SK-N-SH (cell line): Measurements from ENCODE around the gene CYP26B1. TPM values are rescaled to one million over a fixed set of nuclear protein-coding genes. Genes with fewer than 3 reads are reported as not detected.
A peak's percentile ranks its signal among the peaks of the same experiment; 100 is the strongest.

Source experiments
- CTCF ChIA-PET: fragments of 300-600, 350-600 bp; formaldehyde crosslinking; extraction: SDS; loops from one replicate; lab custom pipeline; 2021; lab: Yijun Ruan, JAX
- POLR2A ChIA-PET: fragments of 350-600 bp; sonication (Branson Sonifier 250); formaldehyde crosslinking; extraction: SDS; loops from one replicate; lab custom pipeline; 2020; ENCODE audit warnings: antibody characterized with exemption, inconsistent platforms; lab: Yijun Ruan, JAX
- DNase-seq: peaks from one replicate; pipeline ENCODE4 v3.0.0; 2012
- H2AFZ ChIP-seq: fragments of 200-600 bp; sonication (generic); 2 replicates; pipeline ENCODE4 v1.8.1; 2016; ENCODE audit warnings: antibody characterized with exemption, mild to moderate bottlenecking, low read depth
- H3F3A ChIP-seq: fragments of 200-600 bp; sonication (generic); replicated peaks from 2 replicates; pipeline ENCODE3; 2016; ENCODE audit warnings: antibody characterized with exemption, mild to moderate bottlenecking; ENCODE audit not compliant: insufficient read depth
- H3K27ac ChIP-seq, 2 experiments: fragments of 200-500 bp in 1 of 2; fragments of 200-600 bp in 1 of 2; sonication (Bioruptor generic) in 1 of 2; sonication (generic), shearing (Covaris generic) in 1 of 2; 2 replicates each; pipeline versions ENCODE4 v1.5.1 to v1.6.1; 2014 to 2016; ENCODE audit warnings: low read depth in 2 of 2, inconsistent platforms in 1 of 2, low read length in 1 of 2, mild to moderate bottlenecking in 1 of 2, mixed read lengths in 1 of 2
- H3K27me3 ChIP-seq: fragments of 200-600 bp; sonication (generic), shearing (Covaris generic); 2 replicates; pipeline ENCODE4 v1.6.1; 2016; ENCODE audit warnings: mixed run types; ENCODE audit not compliant: insufficient read depth
- H3K36me3 ChIP-seq, 2 experiments: fragments of 200-500 bp in 1 of 2; fragments of 200-600 bp in 1 of 2; sonication (Bioruptor generic) in 1 of 2; sonication (generic) in 1 of 2; replicated peaks in 1 of 2; 2 replicates each; pipeline versions ENCODE3 to v1.5.1; 2014 to 2016; ENCODE audit warnings: low read length in 1 of 2, mild to moderate bottlenecking in 1 of 2; ENCODE audit not compliant: insufficient read depth in 2 of 2, control insufficient read depth in 1 of 2
- H3K4me1 ChIP-seq, 2 experiments: fragments of 200-500 bp in 1 of 2; fragments of 200-600 bp in 1 of 2; sonication (Bioruptor generic) in 1 of 2; sonication (generic), shearing (Covaris generic) in 1 of 2; 2 replicates each; pipeline versions ENCODE4 v1.5.1 to v1.6.1; 2014 to 2016; ENCODE audit warnings: low read depth in 1 of 2, low read length in 1 of 2, mixed run types in 1 of 2; ENCODE audit not compliant: insufficient read depth in 2 of 2, control insufficient read depth in 1 of 2
- H3K4me2 ChIP-seq: fragments of 200-600 bp; sonication (generic), shearing (Covaris generic); 2 replicates; pipeline ENCODE4 v1.6.1; 2017; ENCODE audit warnings: mixed run types
- H3K4me3 ChIP-seq, 2 experiments: fragments of 200-500 bp in 1 of 2; fragments of 200-600 bp in 1 of 2; sonication (Bioruptor generic) in 1 of 2; sonication (generic), shearing (Covaris generic) in 1 of 2; 2 replicates each; pipeline versions ENCODE4 v1.5.1 to v1.8.1; 2014 to 2016; ENCODE audit warnings: low read depth in 2 of 2, inconsistent platforms in 1 of 2, low read length in 1 of 2, mild to moderate bottlenecking in 1 of 2, mixed read lengths in 1 of 2, moderate library complexity in 1 of 2
- H3K79me2 ChIP-seq: fragments of 200-600 bp; sonication (generic); 2 replicates; pipeline ENCODE4 v1.8.1; 2017; ENCODE audit warnings: mild to moderate bottlenecking; ENCODE audit not compliant: insufficient read depth
- H3K9ac ChIP-seq: fragments of 200-600 bp; sonication (generic); 2 replicates; pipeline ENCODE4 v1.6.1; 2017; ENCODE audit warnings: mixed run types
- H3K9me2 ChIP-seq: fragments of 200-600 bp; sonication (generic); 2 replicates; pipeline ENCODE4 v1.6.1; 2017; ENCODE audit warnings: mixed run types
- H3K9me3 ChIP-seq: fragments of 200-600 bp; sonication (generic); 2 replicates; pipeline ENCODE4 v1.6.1; 2017; ENCODE audit warnings: mixed run types, mild to moderate bottlenecking, moderate library complexity
- H4K20me1 ChIP-seq: fragments of 200-600 bp; sonication (generic); 2 replicates; pipeline ENCODE4 v1.6.1; 2017; ENCODE audit warnings: mild to moderate bottlenecking, mixed run types; ENCODE audit not compliant: insufficient read depth
- EZH2phosphoT487 ChIP-seq: fragments of 200-600 bp; sonication (generic); IDR thresholded peaks from 2 replicates; pipeline ENCODE4 v1.6.1; 2017; ENCODE audit warnings: low read depth, mixed run types, mild to moderate bottlenecking, antibody characterized with exemption, moderate library complexity, borderline replicate concordance
- FOSL2 ChIP-seq: IDR thresholded peaks from 2 replicates; pipeline ENCODE4 v1.4.0; 2012; ENCODE audit warnings: low read depth, mild to moderate bottlenecking, moderate library complexity, borderline replicate concordance
- RCOR1 ChIP-seq: fragments of 150-350 bp; IDR thresholded peaks from 2 replicates; pipeline ENCODE4 v1.6.1; 2017; ENCODE audit warnings: antibody characterized with exemption, low read length
- TAF1 ChIP-seq: IDR thresholded peaks from 2 replicates; pipeline ENCODE4 v1.6.1; 2012; ENCODE audit warnings: low read depth, mild to moderate bottlenecking, low read length, moderate library complexity, borderline replicate concordance
- YY1 ChIP-seq: IDR thresholded peaks from 2 replicates; pipeline ENCODE4 v1.4.0; 2012; ENCODE audit warnings: low read depth, mild to moderate bottlenecking
- WGBS: methylation state at CpG from one replicate; pipeline ENCODE4 v1.1.6; 2017; ENCODE audit warnings: low lambda C conversion rate; 5-methylcytosine and 5-hydroxymethylcytosine counted together
- polyA plus RNA-seq, 3 experiments: library from polyadenylated mRNA; depleted of rRNA; stranded (reverse); fragments of >200 nt; gene quantifications; 2 replicates each; pipeline ENCODE4 v1.2.3, GENCODE V29; 2012

The CYP26B1 gene
- polyA plus RNA-seq, 1 of the 3 experiments (the other 2 are of a cell fraction) = 0.33 TPM

- H3F3A ChIP-seq = no peaks in the 10 kb centered on the region
- no peaks in the 10 kb centered on the region for H4K20me1 ChIP-seq
- H3K79me2 ChIP-seq = no peaks in the 10 kb centered on the region
- H3K9me3 ChIP-seq = no peaks in the 10 kb centered on the region
- 1% methylated on average over 21 of the region's 65 CpGs for WGBS
- no peak overlapping the region for H3K27ac ChIP-seq
- no peaks in the 10 kb centered on the region for H3K9me2 ChIP-seq
- H3K27me3 ChIP-seq = peaks cover 50% of the 10 kb centered on the region
- ChIA-PET POLR2A (no interaction called here), CTCF (interaction anchor here (0.9 to 7.3 kb wide), 18 partner anchors 10 to 623 kb away, joined by 3 to 167 read pairs (median 7); no protein-coding TSS in a partner anchor)
- H3K4me1 ChIP-seq = peaks cover 5 to 34% of the 10 kb centered on the region in 2 experiments; a peak in 2 of 4 replicates
- TF ChIP-seq RCOR1 (no peak), TAF1 (no peak)
- peak; percentile 73 for DNase-seq
- H3K9ac ChIP-seq = no peak overlapping the region
- no peaks in the 10 kb centered on the region for H3K36me3 ChIP-seq
- H3K4me3 ChIP-seq = peak overlapping the region; percentile 43 to 48
- peak overlapping the region; percentile 86 for H3K4me2 ChIP-seq
- H2AFZ ChIP-seq = peak overlapping the region; percentile 40; the same call in 1 of the 2 replicates
Observed at GRCh38 chr2:72148837-72149555, 1.3 kb upstream of the CYP26B1 start.

- Histone ChIP-seq H3K27ac (no peak overlapping the region), H3K27me3 (peaks cover 56% of the 10 kb centered on the region), H4K20me1 (no peaks in the 10 kb centered on the region), H3K4me1 (peaks cover 5 to 34% of the 10 kb centered on the region in 2 experiments; a peak in 2 of 4 replicates), H3F3A (no peaks in the 10 kb centered on the region), H3K9me3 (no peaks in the 10 kb centered on the region), H3K79me2 (no peaks in the 10 kb centered on the region), H3K36me3 (no peaks in the 10 kb centered on the region), H3K4me3 (peak overlapping the region; percentile 43 to 55), H3K9me2 (no peaks in the 10 kb centered on the region), H3K9ac (no peak overlapping the region), H2AFZ (no peak overlapping the region), H3K4me2 (peak overlapping the region; percentile 86)
- ChIA-PET CTCF (interaction anchor here (0.9 to 7.3 kb wide), 12 partner anchors 9 to 618 kb away, joined by 3 to 167 read pairs (median 8); no protein-coding TSS in a partner anchor), POLR2A (no interaction called here)
- 3% methylated on average over 32 of the region's 68 CpGs for WGBS
- TF ChIP-seq YY1 = no peak
- TF ChIP-seq EZH2phosphoT487 = peak; percentile 90
- TF ChIP-seq, all 33 proteins: peak for 1
- peak; percentile 71 for DNase-seq
Observed at GRCh38 chr2:72148003-72148836, 558 bp upstream of the CYP26B1 start.

DNA sequence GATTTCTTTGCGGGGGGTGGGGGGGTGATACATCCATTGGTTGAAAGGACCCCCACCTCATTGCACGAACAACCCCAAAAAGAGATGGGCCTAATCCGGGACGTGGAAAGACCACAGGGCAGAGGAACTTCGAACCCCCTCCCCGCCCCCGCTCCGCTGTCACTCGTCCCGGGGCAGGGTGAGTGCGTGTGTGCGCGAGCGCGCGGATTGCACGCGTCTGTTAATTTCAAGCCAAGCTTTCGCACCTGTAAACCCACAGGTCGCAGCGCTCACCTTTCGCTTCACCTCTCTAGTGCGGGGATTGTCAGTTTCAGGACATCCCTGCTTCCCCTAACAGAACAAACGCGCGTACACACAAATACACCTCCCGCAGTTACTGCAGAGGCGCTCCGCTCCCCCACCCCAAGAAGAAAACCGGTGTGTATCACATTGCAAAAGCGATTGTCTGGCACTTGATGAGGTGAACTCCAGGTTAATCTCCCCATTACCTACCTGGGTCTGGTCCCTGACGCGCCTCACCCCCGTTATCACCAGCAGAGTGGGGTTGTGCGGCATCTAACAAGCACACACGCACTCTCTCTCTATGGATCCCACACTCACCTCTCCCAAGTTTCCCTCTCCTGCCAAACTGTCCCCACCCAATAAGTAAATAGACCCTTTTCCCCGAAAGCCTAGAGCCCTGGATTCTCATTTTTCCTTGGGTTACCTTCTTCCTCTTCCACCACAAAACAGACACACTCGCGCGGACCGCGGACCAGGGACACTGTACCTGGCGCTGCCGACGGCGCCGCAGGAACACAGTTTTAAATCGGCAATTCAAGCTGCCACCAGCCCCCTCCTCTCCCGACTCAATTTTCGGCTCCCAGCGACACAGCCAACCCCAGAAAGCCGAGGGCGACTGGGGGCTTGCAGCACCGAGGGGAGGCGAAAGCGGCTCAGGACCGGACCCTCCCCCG is 1.0 kb downstream of the CYP26B1 start:
- CTCF ChIA-PET = interaction anchor here (0.9 to 7.3 kb wide), 5 partner anchors 7 to 600 kb away, joined by 3 to 167 read pairs (median 58); no protein-coding TSS in a partner anchor

More for the DNA sequence above, 1.0 kb downstream of the CYP26B1 start:
- Histone ChIP-seq H3K9ac (no peak overlapping the region), H4K20me1 (no peaks in the 10 kb centered on the region), H2AFZ (no peak overlapping the region), H3K4me3 (no peak overlapping the region; a peak in 1 of 4 replicates), H3K4me1 (peaks cover 5 to 34% of the 10 kb centered on the region in 2 experiments; a peak in 2 of 4 replicates)
- TF ChIP-seq EZH2phosphoT487 (peak; percentile 86), FOSL2 (no peak)
- TF ChIP-seq, all 33 proteins: peak for 1
- H3F3A ChIP-seq = no peaks in the 10 kb centered on the region
- H3K9me2 ChIP-seq = no peaks in the 10 kb centered on the region
- 14% methylated on average over 48 of the region's 58 CpGs for WGBS
- POLR2A ChIA-PET = no interaction called here
- H3K4me2 ChIP-seq = peak overlapping the region; percentile 69
- peak; percentile 39 for DNase-seq
- H3K9me3 ChIP-seq = no peaks in the 10 kb centered on the region
- H3K27me3 ChIP-seq = peaks cover 56% of the 10 kb centered on the region
- H3K27ac ChIP-seq = no peak overlapping the region
- H3K36me3 ChIP-seq = no peaks in the 10 kb centered on the region
- H3K79me2 ChIP-seq = no peaks in the 10 kb centered on the region
